Nephron progenitor cell (in vitro differentiated cells): ENCODE results near the gene LEMD2.
A peak's percentile ranks its signal among the peaks of the same experiment; 100 is the strongest.

ENCODE experiments used
- DNase-seq: peaks from one replicate; pipeline ENCODE4 v3.0.0; 2021
- H3K27ac Mint-ChIP-seq: 2 replicates; pipeline ENCODE4 v1.8.0; 2021; ENCODE audit warnings: mild to moderate bottlenecking, moderate library complexity, mixed read lengths
- H3K27me3 Mint-ChIP-seq: 2 replicates; pipeline ENCODE4 v1.8.0; 2021; ENCODE audit warnings: mild to moderate bottlenecking, low read depth, mixed read lengths; ENCODE audit not compliant: poor library complexity
- H3K36me3 Mint-ChIP-seq: 2 replicates; pipeline ENCODE4 v1.8.0; 2021; ENCODE audit warnings: low read depth, mixed read lengths
- H3K4me1 Mint-ChIP-seq: 2 replicates; pipeline ENCODE4 v1.8.0; 2021; ENCODE audit warnings: mixed read lengths
- H3K4me3 Mint-ChIP-seq: 2 replicates; pipeline ENCODE4 v1.8.0; 2021; ENCODE audit warnings: mild to moderate bottlenecking, moderate library complexity, mixed read lengths
- H3K9me3 Mint-ChIP-seq: 2 replicates; pipeline ENCODE4 v1.8.0; 2021; ENCODE audit warnings: mild to moderate bottlenecking, moderate library complexity, mixed read lengths
- TF ChIP-seq, protein P1 (sequence below): fragments of 200-600 bp; sonication (generic); IDR thresholded peaks from 2 replicates; pipeline ENCODE4 v1.5.0; 2021; ENCODE audit warnings: antibody characterized with exemption

The LEMD2 gene

GRCh38 chr6:33803571-33804053 lies 14.7 kb upstream of the LEMD2 start, which contains the start of gene MLN:
TSS of gene MLN (minus strand) at chr6:33804003. CDS start at chr6:33801163, 2,840 bp downstream.
- H3K36me3 Mint-ChIP-seq, result no peaks in the 10 kb centered on the region
- peaks cover 40% of the 10 kb centered on the region for H3K27me3 Mint-ChIP-seq
- H3K27ac Mint-ChIP-seq, result no peak within 1 kb of the TSS
- DNase-seq, result no peak
- peaks cover 60% of the 10 kb centered on the region for H3K4me1 Mint-ChIP-seq
- TF ChIP-seq, protein P1, sequence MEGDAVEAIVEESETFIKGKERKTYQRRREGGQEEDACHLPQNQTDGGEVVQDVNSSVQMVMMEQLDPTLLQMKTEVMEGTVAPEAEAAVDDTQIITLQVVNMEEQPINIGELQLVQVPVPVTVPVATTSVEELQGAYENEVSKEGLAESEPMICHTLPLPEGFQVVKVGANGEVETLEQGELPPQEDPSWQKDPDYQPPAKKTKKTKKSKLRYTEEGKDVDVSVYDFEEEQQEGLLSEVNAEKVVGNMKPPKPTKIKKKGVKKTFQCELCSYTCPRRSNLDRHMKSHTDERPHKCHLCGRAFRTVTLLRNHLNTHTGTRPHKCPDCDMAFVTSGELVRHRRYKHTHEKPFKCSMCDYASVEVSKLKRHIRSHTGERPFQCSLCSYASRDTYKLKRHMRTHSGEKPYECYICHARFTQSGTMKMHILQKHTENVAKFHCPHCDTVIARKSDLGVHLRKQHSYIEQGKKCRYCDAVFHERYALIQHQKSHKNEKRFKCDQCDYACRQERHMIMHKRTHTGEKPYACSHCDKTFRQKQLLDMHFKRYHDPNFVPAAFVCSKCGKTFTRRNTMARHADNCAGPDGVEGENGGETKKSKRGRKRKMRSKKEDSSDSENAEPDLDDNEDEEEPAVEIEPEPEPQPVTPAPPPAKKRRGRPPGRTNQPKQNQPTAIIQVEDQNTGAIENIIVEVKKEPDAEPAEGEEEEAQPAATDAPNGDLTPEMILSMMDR, result no peak
- H3K4me3 Mint-ChIP-seq, result no peak within 1 kb of the TSS
- no peaks in the 10 kb centered on the region for H3K9me3 Mint-ChIP-seq

- TF ChIP-seq, protein P1, result no peak
- H3K4me3 Mint-ChIP-seq, result peak overlapping the region; percentile 10
- peaks cover 29% of the 10 kb centered on the region for H3K27me3 Mint-ChIP-seq
- H3K27ac Mint-ChIP-seq, result peak overlapping the region; percentile 26
- H3K36me3 Mint-ChIP-seq, result no peaks in the 10 kb centered on the region
- no peak for DNase-seq
- H3K9me3 Mint-ChIP-seq, result no peaks in the 10 kb centered on the region
- H3K4me1 Mint-ChIP-seq, result peaks cover 62% of the 10 kb centered on the region
These were observed 13.4 kb upstream of the LEMD2 start for GRCh38 chr6:33802186-33802958.

GRCh38 chr6:33801611-33802010 lies 12.7 kb upstream of the LEMD2 start:
- peaks cover 63% of the 10 kb centered on the region for H3K4me1 Mint-ChIP-seq
- H3K27me3 Mint-ChIP-seq, result peaks cover 22% of the 10 kb centered on the region
- H3K27ac Mint-ChIP-seq, result no peak overlapping the region
- H3K9me3 Mint-ChIP-seq, result no peaks in the 10 kb centered on the region
- DNase-seq, result no peak
- no peaks in the 10 kb centered on the region for H3K36me3 Mint-ChIP-seq
- TF ChIP-seq, protein P1, result no peak
- no peak overlapping the region for H3K4me3 Mint-ChIP-seq

DNA sequence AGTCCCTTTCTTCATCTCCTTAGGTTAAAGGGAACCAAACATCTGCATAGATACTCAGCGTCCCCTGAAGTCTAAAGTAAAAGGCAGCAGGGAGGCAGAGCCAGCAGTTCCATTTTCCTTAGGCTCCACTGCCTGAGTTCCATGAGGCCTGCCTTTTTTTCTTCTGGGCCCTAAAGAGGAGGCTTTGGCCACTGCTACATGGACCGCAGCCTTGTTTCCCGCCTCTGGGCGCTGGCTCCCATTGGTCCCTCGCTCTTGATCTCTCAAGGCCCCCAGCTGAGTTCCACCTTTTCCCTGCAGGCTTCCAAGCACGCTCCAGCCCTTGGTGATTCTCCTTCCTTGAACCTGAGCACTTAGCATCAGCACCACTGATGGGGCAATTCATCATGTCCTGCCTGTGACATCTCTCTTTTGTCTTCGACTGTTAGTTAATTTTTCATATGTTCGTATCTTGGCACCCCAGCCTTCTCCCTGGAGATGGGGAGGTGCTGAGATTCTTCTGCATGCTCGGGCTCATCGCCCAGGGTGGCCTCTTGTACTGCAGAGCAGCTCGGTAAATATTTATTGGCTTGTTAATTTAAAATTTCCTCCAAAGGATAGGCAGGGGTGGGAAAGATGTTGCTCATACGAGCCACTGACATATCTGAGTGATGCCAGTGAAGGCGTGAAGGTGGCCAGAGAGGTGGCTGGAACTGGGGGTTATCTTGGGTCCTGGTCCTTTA lies 11.5 kb upstream of the LEMD2 start:
- no peak overlapping the region for H3K4me3 Mint-ChIP-seq
- no peaks in the 10 kb centered on the region for H3K36me3 Mint-ChIP-seq
- no peaks in the 10 kb centered on the region for H3K9me3 Mint-ChIP-seq
- H3K27me3 Mint-ChIP-seq, result peaks cover 15% of the 10 kb centered on the region
- DNase-seq, result no peak
- TF ChIP-seq, protein P1, result no peak
- no peak overlapping the region for H3K27ac Mint-ChIP-seq
- peaks cover 63% of the 10 kb centered on the region for H3K4me1 Mint-ChIP-seq

DNA sequence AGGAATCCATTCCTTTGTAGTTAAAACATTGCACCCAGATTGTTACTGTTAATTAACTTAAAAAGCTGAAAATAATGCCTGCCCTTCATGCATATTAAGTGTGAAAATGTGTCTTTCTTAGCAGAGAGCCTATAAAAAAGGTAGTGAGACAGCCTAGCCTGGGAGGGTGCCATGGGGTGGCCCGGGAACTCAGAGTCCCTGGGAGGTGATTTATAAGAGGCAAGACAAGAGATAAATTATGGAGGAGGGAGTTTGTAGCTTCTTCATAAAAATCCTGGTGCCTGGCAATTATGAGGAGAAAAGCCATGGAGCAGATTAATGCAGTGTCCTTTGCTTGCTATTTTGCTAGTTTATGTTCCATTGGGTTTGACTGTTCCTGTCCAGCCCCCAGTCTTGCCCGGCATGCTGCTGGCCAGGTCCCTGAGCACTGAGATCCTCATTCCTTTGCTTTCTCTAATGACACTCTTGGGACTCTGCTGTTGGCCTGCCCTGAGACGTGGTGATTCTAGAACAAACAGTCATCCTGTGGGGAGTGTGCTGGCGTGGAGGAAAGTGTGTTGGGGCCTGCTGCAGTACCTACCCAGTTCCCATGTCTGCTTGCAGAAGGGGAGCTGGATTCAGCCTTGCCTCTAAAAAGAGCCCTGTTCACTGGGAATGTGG lies 10.7 kb upstream of the LEMD2 start:
- TF ChIP-seq, protein P1, result no peak
- H3K9me3 Mint-ChIP-seq, result no peaks in the 10 kb centered on the region

More for the DNA sequence above, 10.7 kb upstream of the LEMD2 start:
- no peak overlapping the region for H3K4me3 Mint-ChIP-seq
- peaks cover 67% of the 10 kb centered on the region for H3K4me1 Mint-ChIP-seq
- no peak for DNase-seq
- peaks cover 12% of the 10 kb centered on the region for H3K27me3 Mint-ChIP-seq
- H3K36me3 Mint-ChIP-seq, result no peaks in the 10 kb centered on the region
- H3K27ac Mint-ChIP-seq, result no peak overlapping the region
